ENCODE data around the gene MRPL24.
"Not testable (repeated sequence)": the region's sequence is repeated elsewhere in the genome, so short reads cannot be mapped to it uniquely, and the experiment has no call there.

Gene MRPL24

GRCh38 chr1:156740741-156741480 lies at the start of gene MRPL24:
Gene MRPL24 (minus strand): TSS chr1:156741088. CDS start chr1:156738704, 2,384 bp downstream.
- DNase-seq: peak; percentile 92

GRCh38 chr1:156789621-156790318 lies 48.9 kb upstream of the MRPL24 start:
- no peak for DNase-seq

- DNase-seq: no peak
These were observed 47.2 kb upstream of the MRPL24 start for GRCh38 chr1:156788136-156788535.

GRCh38 chr1:156786640-156787039 lies 45.8 kb upstream of the MRPL24 start:
- DNase-seq: no peak

- no peak for DNase-seq
These were observed 44.6 kb upstream of the MRPL24 start for GRCh38 chr1:156785458-156785857.

GRCh38 chr1:156781585-156782186 lies 40.8 kb upstream of the MRPL24 start:
- DNase-seq: no peak

GRCh38 chr1:156777573-156777972 lies 36.7 kb upstream of the MRPL24 start:
- DNase-seq: no peak

GRCh38 chr1:156776942-156777341 lies 36.1 kb upstream of the MRPL24 start:
- DNase-seq: no peak

GRCh38 chr1:156775799-156776198 lies 34.9 kb upstream of the MRPL24 start:
- no peak for DNase-seq

- no peak for DNase-seq
These were observed 32.7 kb upstream of the MRPL24 start for GRCh38 chr1:156773607-156774006.

GRCh38 chr1:156772728-156773497 lies 32.0 kb upstream of the MRPL24 start:
- DNase-seq: no peak

- DNase-seq: no peak
These were observed 31.3 kb upstream of the MRPL24 start for GRCh38 chr1:156772222-156772621.

- no peak for DNase-seq
These were observed 27.9 kb upstream of the MRPL24 start for GRCh38 chr1:156768610-156769295.

GRCh38 chr1:156767879-156768604 lies 27.2 kb upstream of the MRPL24 start:
- DNase-seq: no peak

GRCh38 chr1:156767101-156767878 lies 26.4 kb upstream of the MRPL24 start, which contains the start of gene PRCC:
Gene PRCC (plus strand): TSS chr1:156767535. CDS start chr1:156767772, 237 bp downstream.
- DNase-seq: peak; percentile 94

GRCh38 chr1:156766298-156767100 lies 25.6 kb upstream of the MRPL24 start:
- no peak for DNase-seq

GRCh38 chr1:156765666-156766065 lies 24.8 kb upstream of the MRPL24 start:
- no peak for DNase-seq

GRCh38 chr1:156765136-156765535 lies 24.2 kb upstream of the MRPL24 start:
- DNase-seq: not testable (repeated sequence)

GRCh38 chr1:156760796-156761104 lies 19.9 kb upstream of the MRPL24 start:
- DNase-seq: no peak
